SH-SY5Y (cell line): ENCODE results near the gene PRKG2.

Experiments used
- GATA2 ChIP-seq: IDR thresholded peaks from 2 replicates; pipeline ENCODE4 v1.6.1; 2011; ENCODE audit warnings: mild to moderate bottlenecking, low read depth, low read length
- GATA3 ChIP-seq: IDR thresholded peaks from 2 replicates; pipeline ENCODE4 v1.6.1; 2011; ENCODE audit warnings: low read depth, mild to moderate bottlenecking, low read length, moderate library complexity

DNA sequence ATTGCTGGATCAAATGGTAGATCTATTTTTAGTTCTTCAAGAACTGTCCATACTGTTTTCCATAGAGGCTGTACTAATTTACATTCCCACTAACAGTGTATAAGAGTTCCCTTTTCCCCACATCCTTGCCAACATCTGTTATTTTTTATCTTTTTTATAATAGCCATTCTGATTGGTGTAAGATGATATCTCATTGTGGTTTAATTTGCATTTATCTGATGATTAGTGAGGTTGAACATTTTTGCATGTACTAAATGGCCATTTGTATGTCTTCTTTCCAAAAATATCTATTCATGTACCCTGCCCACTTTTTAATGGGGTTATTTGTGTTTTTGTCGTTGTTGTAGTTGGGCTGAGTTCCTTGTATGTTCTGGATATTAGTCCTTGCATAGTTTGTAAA lies 35.4 kb upstream of the PRKG2 start:
- TF ChIP-seq GATA2 (no peak), GATA3 (no peak)
